NCI-H1694 (cell line): ENCODE data around the gene FBXO4.
A peak's percentile ranks its signal among the peaks of the same experiment; 100 is the strongest.
"Not testable (repeated sequence)": the region's sequence is repeated elsewhere in the genome, so short reads cannot be mapped to it uniquely, and the experiment has no call there.

Experiments
- DNase-seq: peaks from one replicate; lab custom pipeline; 2025; lab: John Stamatoyannopoulos, UW

FBXO4 gene

DNA sequence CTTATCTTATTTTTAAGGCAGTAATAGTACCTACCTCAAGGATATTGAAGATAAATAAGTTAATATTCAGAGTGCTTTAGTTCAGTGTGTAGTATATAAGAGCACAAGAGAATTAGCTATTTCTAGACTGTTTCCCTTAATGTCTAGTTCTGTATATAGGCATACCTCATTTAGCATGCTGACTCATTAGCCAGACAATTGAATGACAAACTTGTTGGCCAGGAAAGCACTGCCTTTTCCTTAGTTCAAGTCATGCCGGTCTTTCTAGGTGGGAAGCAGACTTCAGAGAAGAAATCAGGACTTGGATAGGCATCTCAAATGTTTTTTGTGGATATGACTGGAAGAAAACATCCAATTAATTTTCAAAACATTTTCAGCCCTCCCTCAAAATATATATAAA, 3.2 kb upstream of the FBXO4 start:
- DNase-seq, result no peak

DNA sequence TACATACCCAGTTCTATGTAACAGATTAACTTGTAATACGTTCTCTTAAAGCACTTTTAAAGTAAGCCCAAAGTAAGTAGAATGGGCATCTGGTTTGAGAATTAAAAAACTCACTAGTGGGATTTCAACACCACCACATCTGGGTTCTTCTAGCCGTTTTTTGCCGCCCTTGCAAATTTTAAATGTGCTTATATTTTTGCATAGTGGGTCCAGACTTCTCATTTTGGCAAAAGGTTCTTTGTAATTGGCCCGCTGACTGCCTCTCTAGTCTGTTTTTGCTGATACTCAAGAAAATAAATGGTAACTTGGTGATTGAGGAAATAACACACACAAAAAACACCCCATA, 582 bp upstream of the FBXO4 start:
- no peak for DNase-seq

DNA sequence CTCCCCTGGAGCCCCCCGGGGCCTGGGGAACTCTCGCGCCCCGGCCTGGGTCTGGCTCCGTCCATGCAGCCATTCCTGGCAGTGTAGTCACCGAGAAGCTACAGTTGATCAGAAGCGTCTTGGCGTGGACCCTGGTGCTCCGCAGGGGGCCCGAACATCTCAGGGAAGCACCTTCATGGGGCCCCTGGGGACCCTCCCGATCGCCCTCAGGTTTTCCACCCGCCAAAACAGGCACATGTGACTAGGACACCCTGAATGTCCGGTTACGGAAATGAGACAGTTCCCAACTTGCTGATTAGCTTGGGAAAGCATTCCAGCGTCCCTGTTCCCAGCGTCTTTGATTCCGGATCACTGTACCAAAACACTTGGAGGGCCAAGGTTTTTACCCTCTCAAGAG, 472 bp downstream of the FBXO4 start:
- DNase-seq, result peak; percentile 9

DNA sequence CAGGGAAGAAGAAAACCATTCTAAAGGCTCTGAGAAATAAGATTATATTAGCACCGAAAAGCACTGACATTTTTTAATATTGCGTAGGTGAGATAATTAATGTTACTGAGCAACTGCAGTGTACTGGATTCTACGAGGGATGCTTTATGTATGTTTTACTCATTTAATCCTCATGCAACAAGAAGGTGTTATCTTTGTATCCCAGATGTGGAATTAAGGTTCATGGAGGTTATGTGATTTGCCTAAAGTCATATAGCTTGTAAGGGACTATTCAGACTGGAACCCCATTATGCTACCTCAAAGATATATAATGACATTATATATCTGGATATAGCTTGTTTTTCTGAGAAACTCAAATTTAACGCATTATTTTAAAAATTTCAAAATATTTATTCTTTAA, 2.5 kb downstream of the FBXO4 start:
- DNase-seq, result no peak

DNA sequence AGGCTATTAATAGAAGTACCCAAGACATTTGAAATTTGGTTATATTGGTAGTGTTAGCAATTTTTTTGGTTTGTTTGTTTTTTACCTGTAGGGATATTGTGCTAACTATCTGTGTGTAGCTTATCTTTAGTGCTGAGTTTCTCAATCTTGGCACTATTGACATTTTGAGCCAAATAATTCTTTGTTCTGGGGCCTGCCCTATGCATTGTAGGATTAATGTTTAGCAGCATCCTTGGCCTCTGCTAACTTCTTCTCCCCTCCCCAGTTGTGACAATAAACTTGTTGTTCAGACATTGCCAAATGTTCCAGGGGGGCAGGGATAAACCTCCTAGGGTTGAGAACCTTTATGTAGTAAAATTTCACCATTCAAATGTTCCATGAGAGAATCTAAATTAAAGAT, 4.0 kb downstream of the FBXO4 start:
- no peak for DNase-seq

DNA sequence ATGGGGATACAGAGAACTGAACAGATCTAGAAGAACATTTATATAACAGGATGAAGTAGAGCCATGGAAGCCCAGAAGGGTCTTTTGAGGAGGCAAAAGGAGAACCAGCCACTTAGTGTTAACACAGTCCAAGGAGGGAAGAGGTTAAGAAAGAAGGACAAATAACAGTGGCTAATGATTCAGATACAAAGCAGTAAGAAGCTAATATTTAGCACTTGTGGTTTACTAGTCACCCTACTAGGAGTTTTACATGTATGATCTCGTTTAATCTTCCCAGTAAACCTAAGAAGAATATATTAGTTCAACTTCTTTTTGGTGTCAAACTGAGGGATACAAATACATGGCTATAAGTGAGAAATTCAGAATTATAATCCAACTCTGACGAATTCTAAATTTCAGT, 7.7 kb downstream of the FBXO4 start:
- no peak for DNase-seq

DNA sequence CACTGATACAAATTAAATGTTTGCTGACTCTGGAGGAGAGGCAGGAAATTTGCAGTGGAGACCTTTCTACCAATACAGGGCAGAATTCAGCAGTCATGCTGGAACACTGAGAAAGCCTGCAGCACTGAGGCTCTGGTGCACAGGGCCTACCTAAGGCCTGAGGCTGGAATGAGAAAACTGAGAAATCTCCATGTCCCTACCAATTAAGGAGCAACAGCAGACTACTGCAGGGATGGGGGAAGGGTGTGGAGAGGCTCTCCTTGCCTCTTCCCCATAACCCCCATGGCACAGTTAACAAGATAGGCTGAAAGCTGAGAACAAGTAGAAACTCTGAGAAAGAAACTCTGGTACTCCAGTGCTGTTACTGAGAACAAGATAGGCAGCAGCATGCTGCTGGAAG, 10.5 kb downstream of the FBXO4 start:
- DNase-seq, result no peak

- no peak for DNase-seq
Observed at GRCh38 chr5:41940641-41941040, 15.6 kb downstream of the FBXO4 start.

DNA sequence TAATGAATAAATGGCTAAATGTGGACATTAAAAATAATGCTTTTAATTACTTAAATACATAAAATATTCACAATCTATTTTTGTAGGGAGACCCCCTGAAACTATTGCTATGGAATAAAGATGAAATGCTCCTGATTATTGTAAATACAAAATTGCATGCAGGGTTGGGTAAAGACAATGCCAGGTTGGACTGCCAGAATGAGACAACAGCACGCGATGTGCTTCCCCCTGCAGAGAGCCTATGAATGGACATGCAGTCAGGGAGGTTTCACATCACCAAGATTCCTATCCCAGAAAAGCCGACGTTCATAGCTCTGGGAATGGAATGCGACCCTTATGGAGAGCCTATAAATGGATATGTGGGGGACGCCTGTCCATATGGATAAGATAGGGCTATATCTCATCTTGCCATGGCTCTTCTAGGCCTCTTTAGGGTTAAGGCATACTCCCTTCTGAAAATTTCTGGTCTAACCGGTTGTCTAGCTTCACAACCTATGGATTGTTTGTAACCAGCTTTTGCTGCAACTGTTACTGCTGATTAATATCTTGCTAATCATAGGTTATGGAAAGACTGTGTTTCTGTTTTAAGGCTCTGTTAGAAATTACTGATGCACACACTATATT, 20.4 kb downstream of the FBXO4 start:
- not testable (repeated sequence) for DNase-seq

GRCh38 chr5:41951224-41951623, 26.1 kb downstream of the FBXO4 start:
- DNase-seq, result no peak

GRCh38 chr5:41954286-41954685, 29.2 kb downstream of the FBXO4 start:
- DNase-seq, result no peak

GRCh38 chr5:41955432-41956024, 30.4 kb downstream of the FBXO4 start:
- no peak for DNase-seq

DNA sequence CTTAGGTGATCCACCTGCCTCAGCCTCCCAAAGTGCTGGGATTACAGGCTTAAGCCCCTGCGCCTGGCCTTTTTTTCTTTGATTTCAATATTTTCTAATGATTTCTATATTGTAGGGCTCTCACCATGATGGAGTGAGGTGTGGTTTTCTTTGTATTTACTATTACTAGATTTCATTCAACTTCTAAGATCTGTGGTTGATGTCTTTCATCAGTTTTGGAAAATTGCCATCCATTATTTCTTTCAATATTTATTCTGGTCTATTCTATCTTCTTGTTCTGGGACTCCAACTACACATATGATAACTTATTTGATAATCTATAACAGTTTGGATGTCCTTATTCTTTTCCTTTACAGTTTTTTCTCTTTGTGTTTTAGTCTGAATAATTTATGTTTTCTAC, 31.9 kb downstream of the FBXO4 start:
- DNase-seq, result no peak

- no peak for DNase-seq
Observed at GRCh38 chr5:41960481-41960880, 35.4 kb downstream of the FBXO4 start.

DNA sequence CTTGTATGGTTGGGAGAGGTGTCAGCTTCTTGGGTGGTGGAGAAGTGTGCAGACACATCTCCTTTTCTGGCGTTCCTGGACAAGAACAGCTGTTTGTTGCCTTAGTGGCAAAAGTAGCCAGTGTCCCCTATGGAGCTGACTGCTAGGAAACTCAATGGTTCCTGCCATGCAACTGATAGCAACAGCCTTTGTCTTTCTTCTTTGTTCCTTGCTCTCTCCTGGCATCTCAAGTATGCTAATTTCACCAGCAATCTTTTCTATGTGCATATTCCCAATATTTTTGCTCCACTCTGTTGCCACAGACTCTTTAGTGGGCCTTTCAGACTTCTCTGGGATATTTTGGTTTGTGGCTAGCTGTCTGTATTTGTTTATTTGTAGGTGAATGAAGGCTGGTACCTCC, 36.7 kb downstream of the FBXO4 start:
- DNase-seq, result no peak

- no peak for DNase-seq
Observed at GRCh38 chr5:41962491-41962890, 37.4 kb downstream of the FBXO4 start.

DNA sequence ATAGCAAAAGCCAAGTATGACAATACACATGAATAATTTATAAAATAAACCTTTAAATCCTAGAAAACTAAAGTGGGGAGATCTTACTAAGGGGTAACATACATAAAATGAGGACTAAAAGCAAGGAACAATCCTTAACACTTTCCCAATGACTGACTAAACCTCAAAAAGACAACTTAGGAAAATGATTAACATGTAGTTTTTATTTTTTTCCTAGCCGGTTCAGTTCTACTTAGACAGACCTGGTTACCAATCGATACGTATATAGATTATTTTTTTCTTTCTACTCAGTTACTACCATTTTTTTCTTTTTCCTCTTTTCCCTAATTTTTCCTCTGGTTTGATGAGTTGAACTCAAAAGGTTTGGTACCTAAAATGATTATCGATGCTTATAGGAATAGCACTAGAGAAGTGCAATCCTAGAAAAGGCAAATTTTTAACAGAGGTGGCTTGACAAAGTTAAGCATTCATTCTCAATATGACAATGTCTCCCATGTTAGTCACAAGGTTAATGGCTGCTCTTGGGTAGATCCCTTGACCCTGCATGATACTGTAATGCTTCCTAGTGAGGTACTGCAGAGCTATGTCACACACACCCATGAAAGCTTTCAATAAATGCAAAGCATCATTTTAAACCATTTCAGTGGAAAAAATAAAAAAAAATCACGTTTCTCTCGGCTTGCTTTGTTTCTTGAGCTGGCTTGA, 41.5 kb downstream of the FBXO4 start:
- no peak for DNase-seq

DNA sequence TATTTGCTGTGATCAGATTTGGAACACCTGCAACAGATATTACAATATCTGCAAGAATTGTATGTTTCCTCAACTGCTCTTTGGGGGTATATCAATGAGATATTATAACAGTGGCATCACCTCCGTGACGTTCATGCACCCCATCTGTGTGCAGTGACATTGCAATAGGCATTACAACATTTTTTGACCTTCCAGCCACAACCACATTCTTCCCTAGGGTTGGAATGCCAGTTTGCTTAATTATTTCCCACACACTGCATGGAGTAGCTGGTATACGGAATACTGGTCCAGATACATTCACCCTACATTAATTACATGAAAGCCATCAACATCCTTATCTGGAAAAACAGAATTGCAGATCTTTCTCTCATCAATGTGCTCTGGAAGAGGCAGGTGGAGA, 42.3 kb downstream of the FBXO4 start:
- DNase-seq, result no peak

DNA sequence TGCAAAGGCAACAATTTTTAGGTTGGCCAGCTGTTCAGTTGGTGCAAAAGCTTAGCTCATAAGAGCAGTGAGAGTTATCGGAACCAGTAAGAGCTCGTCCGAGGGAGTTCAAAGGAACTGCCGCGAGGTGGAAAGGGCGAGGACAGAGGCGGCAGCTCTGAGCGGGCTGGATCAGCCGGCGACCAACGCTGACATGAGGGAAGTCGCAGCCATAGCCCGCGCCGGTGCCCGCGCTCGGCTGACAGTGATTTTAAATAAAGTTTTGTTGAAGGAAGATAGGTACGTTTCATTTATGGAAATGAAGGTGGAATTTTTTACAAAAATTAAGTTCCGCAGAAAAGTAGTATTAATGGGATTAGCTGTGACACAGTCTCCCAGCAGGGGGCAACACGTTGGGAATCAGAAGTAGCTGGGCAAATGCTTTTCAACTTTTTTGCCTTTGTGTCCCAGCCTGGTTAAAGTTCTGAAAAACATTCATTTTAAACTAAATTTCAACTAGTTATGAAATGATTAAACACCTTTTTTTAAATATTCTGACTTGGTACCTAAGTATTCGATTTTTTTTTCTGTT, 43.2 kb downstream of the FBXO4 start:
- no peak for DNase-seq

DNA sequence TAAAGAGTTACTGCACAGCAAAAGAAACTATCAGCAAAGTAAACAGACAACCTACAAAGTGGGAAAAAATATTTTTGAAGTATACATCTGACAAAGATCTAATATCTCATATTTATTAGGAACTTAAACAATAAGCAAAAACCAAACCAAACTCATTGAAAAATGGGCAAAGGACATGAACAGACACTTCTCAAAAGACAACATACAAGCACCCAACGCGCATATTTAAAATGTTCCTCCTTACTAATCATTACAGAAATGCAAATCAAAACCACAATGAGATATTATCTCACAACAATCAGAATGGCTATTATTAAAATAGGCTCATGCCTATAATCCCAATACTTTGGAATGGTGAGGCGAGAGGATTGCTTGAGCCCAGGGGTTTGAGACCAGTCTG, 48.0 kb downstream of the FBXO4 start:
- no peak for DNase-seq

GRCh38 chr5:41973887-41974286, 48.8 kb downstream of the FBXO4 start:
- DNase-seq, result no peak

- no peak for DNase-seq
Observed at GRCh38 chr5:41978676-41979075, 53.6 kb downstream of the FBXO4 start.

DNA sequence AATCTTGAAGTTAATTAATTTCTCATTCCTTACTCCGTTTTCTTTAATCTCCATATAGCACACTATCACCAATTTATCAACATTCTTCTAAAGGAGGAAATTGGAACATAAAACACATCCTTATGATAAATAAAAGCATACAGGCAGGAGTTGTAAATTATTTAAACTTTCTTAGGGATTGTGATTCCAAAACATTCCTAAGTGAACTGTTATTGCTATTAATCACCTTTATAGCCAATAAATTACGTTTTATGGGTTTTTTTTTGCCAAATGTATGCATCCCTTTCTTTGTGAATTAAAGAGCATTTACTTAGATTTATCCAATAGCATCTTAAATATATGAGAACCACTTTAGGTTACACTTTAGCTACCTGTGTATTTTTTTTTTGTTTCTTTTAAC, 55.3 kb downstream of the FBXO4 start:
- DNase-seq, result no peak

DNA sequence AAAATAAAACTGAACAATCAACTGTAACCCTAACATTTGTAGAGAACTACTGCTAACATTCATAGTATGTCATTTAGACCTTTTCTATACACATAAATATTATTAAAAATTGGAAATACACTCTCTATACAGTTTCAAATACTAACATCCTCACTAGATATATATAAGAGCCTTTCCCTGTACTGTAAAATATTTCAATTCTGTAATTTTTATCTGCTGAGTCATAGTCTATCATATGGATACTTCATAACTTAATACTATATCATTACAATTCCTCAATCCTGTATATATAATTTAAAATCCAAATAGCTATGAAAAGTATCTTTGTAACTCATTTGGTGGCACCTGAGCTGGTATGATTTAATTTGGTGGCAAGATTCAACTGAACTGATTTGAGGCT, 55.8 kb downstream of the FBXO4 start:
- no peak for DNase-seq
